Measurements from ENCODE around the gene CDIP1.

GRCh38 chr16:4517812-4518680 is 20.5 kb downstream of the CDIP1 start:
- peak; percentile 87 for TF ChIP-seq CTCF (IDR thresholded peaks at IDR 0.05; ENCODE audit: low read length)
- no peak for TF ChIP-seq EZH2 (IDR thresholded peaks at IDR 0.05; ENCODE audit: borderline replicate concordance, low read length)

Data from OCI-LY1 (cell line).